HG03565 (cell line): ENCODE measurements around the gene RALGDS.
"Not testable (repeated sequence)": the region's sequence is repeated elsewhere in the genome, so short reads cannot be mapped to it uniquely, and the experiment has no call there.

ENCODE experiments used
- ATAC-seq: cut with Tn5 transposase; IDR thresholded peaks from one replicate; pipeline ENCODE4 v1.9.1; 2021; ENCODE audit warnings: mild to moderate bottlenecking, moderate library complexity; ENCODE audit not compliant: unreplicated experiment

Gene RALGDS

DNA sequence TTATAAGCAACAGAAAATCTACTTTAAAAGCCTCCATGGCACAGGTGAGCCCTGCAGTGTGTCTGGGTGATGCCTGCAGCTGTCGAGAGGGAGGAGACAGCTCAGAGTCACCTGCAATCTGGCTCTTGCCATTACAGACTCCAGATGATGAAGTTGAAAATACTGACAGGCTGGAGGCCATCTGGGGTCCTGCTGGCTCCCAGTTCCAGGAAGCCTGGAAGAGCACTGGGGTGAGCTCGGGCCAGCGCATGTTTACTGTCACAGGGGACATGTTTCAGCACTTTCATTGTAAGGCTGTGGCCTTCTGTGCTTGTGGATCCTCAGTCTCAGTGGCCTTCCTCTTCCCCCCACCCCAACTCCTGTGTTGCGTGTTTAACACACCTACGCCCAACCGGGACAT, 30.9 kb downstream of the RALGDS start:
- no peak for ATAC-seq

DNA sequence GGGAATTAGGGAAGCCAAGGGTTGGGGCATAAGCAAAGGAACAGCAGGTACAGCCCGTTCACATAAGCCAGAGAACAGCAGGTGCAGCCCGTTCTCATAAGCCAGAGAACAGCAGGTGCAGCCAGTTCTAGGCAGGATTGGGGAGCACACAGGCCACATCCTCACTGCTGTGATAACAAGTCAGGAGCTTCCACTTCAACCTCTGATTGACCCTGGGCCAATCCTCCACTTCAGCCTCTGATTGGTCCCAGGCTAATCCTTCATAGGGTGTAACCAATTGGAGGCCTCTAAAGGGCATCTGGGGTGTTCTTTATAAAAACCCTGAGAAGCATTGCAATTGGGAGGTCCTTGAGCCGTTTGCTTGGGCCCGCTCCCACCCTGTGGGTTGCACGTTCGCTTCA, 31.8 kb downstream of the RALGDS start:
- ATAC-seq: no peak

DNA sequence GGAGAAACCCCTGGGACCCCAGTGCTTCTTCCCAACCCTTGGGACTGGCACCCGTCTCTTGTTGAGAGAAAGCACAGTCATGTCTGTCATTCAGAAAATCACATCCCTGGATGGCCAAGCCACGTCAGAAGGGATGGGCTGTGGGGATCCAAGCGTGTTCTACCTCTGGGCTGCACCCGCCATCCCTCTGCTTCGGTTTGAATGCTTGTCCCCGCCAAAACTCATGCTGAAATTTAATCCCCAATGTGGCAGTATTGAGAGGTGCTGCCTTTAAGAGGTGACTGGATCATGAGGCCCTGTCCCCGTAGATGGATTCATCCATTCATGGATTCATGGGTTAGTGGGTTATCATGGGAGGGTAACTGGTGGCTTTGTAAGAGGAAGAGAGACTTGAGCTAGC, 32.3 kb downstream of the RALGDS start:
- ATAC-seq: no peak

DNA sequence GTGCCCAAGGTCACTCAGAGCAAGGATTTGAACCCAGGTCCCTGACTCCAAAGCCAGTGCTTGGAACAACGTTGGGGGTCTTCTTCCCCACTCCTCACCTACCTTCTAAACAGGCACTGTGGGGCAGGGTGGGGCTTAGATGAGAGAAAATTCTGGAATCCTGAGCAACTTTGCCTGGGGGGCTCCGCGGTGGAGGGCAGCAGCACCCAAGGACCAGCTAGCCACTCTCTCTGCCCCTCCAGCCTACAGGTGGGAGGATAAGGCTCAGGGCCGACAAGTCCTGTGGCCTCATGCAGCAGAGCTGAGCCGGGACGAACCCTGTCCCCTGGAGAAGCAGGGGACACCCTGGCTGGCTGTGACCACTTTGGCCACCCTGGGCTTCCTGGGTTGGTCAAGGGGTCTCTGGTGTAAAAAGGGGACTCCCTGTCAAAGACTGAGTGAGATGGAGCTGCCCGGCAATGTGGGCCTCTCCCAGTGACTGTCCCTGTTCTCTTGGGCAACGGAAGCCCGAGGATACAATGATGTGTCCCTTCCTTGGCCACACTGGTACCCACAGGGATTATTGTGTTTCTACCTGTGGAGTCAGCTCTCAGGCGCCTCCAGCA, 32.8 kb downstream of the RALGDS start:
- no peak for ATAC-seq

DNA sequence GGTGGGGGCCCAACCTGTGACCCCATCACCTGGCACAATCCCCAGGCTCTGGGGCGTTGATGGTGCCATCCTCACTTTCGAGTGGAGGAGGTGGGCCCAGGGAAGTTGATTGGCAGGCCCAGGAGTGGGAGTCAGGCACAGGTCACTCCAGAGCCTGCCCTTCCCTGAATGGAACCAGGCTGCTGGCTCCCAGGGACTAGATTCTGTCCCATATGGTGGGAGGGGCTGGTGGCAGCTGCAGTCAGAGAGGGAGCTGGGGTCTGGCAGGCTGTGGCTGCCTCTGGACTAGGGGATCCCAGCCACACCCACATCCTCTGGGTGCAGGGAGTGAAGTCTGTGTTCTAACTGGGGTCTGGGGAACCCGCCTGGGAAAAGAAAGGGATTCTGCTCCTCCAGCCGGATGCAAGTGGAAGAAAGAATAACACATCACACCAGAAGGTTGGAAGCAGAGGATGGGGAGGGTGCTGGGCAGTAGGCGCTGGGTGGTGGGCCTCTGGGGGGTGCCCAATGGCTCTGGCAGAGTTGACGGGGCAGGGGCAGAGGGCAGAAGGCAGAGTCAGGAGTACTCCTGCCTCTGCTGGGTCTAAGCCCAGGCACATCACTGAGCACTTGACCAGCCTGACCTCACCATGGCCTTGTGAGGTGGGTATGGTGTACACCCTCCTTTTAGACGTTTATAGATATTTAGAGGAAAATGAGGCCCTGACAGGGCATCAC, 33.5 kb downstream of the RALGDS start:
- no peak for ATAC-seq

DNA sequence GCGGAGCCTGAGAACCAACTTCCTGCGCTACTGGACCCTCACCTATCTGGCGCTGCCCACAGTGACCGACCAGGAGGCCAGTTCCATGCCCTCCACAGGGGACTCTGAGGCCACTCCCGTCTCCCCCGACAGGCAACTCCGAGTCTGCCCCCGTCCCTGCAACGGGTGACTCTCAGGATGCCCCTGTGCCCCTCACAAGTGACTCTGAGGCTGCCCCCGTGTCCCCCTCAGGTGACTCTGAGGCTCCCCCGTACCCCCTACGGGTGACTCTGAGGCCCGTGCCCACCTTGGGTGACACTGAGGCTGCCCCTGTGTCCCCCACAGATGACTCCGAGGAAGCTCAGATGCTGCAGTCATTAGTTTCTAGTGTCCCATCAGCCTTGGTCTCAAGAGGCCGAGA, 34.1 kb downstream of the RALGDS start:
- ATAC-seq: no peak

DNA sequence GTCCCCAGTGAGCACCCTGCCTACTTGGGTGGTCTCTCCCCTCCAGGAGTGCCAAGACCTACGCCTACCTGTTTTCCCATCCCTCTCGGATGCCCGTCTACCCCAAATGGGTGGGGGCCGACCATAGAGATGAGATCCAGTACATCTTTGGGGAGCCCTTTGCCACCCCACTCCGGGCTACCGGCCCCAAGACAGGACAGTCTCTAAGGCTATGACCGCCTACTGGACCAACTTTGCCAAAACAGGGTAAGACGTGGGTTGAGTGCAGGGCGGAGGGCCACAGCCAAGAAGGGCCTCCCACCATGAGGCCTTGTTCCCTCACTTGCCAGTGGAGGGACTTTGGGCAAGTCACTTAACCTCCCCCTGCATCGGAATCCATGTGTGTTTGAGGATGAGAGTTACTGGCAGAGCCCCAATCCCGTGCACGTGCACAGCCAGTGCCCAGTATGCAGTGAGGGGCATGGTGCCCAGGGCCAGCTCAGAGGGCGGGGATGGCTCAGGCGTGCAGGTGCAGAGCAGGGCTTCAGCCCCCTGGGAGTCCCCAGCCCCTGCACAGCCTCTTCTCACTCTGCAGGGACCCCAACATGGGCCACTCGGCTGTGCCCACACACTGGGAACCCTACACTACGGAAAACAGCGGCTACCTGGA, 34.7 kb downstream of the RALGDS start:
- ATAC-seq: not testable (repeated sequence)

DNA sequence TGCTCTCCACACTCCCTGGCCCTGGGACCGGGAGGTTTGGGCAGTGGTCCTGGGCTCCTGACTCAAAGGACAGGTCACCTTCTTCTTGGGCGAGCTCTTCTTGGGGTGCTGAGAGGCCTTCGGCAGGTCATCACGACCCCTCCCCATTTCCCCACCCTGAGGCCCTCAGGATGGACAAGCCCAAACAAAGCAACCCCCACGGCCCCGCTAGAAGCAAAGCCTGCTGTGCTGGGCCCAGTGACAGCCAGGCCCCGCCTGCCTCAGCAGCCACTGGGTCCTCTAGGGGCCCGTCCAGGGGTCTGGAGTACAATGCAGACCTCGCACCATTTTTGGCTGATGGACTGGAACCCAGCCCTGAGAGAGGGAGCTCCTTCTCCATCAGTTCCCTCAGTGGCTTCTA, 37.4 kb downstream of the RALGDS start:
- ATAC-seq: not testable (repeated sequence)

DNA sequence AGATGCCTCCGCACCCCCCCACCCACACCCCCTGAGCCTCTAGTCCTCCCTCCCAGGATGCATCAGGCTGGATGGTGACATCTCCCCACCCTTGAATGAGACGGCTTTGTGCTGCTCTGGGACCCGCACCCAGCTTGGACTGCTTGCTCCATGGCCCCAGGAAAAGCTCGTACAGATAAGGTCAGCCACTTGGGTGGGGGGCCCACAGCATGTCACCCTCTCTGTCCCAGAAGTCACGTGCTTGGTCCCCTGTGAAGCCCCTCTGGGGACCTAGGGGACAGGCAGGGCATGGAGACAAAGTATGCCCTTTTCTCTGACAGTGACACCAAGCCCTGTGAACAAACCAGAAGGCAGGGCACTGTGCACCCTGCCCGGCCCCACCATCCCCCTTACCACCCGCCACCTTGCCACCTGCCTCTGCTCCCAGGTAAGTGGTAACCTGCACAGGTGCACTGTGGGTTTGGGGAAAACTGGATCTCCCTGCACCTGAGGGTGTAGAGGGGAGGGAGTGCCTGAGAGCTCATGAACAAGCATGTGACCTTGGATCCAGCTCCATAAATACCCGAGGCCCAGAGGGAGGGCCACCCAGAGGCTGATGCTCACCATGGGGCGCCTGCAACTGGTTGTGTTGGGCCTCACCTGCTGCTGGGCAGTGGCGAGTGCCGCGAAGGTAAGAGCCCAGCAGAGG, 38.9 kb downstream of the RALGDS start:
- ATAC-seq: not testable (repeated sequence)

DNA sequence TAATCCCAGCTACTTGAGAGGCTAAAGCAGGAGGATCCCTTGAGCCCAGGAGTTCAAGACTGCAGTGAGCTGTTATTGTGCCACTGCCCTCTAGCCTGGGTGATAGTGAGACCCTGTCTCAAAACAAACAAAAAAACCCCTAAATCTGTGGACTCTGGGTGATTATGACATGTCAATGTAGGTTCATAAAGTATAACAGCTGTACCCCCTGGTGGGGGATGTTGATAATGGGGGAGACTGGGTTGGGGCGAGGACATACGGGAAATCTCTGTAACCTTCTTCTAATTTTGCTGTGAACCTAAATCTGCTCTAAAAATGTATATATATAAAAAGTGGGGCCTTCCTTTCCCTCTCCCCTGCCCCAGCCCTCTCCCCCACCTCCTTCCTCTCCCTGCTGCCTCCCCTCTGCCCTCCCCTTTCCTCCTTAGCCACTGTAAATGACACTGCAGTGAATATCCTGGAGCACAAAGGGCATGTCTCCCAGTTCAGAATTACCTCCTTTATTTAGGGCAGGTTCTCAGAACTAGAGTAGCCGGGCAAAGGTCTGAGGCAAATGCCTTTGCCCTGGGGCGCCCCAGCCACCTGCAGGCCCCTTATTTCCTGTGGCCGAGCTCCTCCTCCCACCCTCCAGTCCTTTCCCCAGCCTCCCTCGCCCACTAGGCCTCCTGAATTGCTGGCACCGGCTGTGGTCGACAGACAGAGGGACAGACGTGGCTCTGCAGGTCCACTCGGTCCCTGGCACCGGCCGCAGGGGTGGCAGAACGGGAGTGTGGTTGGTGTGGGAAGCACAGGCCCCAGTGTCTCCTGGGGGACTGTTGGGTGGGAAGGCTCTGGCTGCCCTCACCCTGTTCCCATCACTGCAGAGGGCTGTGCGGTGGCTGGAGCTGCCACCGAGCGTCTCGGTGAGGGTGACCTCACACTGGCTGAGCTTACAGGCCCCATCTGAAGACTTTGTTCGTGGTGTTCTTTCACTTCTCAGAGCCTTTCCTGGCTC, 40.0 kb downstream of the RALGDS start:
- not testable (repeated sequence) for ATAC-seq

DNA sequence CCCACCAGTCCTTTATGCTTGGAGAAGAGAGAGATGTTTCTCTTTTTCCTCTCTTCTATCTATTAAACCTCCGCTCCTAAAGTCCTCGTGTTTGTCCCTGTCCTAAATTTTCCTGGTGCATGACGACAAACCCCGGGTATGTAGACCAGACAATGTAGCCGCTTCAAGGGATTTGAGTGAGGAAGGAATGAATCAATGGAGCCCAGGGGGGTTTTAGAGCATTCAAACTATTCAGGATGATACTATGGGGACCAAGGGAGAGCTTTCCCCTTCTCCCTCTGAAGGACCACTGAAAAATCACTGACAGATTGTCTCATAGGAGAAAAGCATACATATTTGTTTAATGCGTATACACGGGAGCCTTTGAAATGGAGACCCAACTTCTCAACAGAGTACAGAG, 40.9 kb downstream of the RALGDS start:
- ATAC-seq: no peak

DNA sequence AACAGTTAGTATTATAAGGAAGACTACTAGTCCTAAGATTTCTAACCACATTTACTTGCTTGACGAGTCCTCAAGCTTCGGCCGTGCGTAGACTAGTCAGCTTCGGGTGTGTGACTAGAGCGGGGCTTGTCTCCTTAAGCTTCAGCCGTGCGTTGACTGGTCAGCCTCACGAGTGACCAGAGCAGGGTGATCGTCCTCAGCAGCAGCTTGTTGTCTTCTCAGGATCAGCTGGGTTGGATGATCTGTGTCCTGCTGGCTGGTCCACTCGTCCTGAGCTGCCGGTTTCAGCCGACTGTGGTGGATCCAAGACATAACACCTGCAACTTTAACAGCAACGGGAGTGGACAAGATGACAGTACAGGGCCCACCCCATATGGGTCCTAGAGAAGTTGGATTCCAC, 42.6 kb downstream of the RALGDS start:
- no peak for ATAC-seq

DNA sequence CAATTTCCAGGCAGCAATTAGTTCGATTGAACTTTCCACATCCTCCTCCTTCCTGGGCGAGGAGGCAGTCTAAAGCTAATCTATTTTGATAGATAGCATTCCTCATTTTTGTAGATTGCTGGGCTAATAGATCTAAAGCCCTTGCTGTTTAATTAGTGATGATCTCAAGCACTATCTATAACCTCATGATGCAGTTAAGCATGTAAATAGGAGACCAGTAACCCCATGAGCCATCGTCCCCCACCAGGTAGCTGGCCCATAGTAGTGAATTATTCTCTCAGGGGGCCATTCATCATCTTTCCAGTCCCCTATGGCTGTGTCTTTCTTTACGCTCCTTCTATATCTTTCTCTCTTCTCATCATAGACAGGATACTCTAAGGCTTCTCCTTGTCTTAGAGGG, 44.3 kb downstream of the RALGDS start:
- ATAC-seq: no peak

DNA sequence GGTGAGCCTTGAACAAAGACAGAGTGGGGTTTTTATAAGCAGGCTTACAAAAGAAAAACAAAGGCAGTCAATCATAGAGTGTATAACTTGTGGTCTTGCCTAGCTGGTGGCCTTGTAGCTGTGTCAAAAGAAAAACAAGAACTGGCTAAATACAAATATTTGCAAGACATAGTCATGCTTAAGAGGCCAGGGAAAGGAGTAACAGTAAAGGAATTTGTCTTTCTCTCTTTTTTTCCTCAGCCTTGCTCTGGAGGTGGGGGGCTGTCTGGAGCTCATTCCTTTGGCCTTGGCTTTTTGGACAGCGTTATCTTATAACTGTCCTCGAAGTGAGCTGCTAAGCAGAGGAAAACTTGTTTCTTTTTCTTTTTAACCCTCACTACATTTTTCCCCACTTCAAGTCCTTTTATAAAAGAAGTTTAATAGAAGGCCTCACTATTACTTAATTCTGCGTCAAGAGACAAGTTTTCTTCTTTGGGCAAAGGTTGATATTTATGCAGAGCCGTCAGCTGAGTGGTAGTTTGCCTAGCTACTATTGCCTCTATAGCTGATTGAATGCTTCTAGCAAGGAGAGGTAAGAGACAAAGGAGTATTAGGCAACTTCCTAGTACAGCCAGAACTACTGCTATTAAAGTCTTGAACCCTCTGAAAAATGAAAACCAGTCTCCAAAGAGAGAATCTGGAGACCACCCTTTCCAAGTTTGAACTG, 45.0 kb downstream of the RALGDS start:
- no peak for ATAC-seq

DNA sequence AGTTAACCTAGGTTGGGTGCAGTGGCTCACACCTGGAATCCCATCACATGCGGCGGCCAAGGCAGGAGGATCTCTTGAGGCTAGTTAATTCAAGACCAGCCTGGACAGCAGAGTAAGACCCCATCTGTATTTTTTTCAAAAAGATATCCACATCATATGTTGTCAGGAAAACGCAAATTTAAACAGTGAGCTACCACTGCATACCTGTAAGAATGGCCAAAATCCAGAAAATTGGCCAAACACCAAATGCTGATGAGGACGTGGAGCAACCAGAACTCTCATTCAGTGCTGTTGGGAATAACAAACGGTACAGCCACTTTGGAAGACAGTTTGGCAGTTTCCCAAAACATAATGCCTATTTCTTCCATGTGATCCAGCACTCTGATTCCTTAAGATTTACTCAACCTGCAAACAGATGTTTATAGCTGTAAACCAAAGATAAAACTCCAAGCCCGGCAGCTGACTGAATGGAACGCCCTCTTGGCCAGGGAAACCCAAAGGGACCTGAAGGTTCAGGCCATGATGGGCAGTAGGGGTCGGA, 46.9 kb downstream of the RALGDS start:
- no peak for ATAC-seq

DNA sequence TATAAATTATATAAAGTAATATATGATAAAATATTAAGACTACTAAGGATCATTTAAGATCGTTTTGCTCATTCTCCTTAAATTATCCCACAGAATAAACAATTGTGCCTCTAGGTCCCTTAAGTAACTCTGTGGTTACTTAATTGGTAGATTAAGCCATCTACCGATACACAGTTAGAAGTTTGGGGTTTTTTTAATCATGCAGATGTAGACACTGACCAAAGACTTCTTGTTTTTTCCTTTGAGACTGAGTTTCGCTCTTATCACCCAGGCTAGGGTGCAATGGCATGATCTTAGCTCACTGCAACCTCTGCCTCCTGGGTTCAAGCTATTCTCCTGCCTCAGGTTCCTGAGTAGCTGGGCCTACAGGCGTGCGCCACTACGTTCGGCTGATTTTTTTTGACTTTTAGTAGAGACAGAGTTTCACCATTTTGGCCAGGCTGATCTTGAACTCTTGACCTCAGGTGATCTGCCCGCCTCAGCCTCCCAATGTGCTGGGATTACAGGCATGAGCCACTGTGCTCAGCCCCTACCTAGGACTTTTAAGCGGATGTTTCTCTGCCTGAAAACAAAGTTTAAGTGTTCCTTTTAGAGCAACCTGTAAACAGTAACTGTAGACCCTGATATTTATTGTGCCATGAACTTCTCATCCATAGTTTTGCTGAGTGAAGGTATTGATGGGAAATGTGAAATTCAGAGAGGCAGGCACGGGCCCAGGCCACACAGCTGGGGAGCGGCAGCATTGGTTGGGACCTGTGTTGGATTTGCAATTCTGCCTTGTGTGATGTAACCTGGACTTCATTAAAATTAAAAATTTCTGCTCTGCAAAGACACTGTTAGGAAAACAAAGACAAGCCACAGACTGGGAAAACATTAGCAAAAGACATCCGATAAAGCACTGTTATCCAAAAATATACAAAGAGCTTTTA, 47.7 kb downstream of the RALGDS start:
- ATAC-seq: no peak

DNA sequence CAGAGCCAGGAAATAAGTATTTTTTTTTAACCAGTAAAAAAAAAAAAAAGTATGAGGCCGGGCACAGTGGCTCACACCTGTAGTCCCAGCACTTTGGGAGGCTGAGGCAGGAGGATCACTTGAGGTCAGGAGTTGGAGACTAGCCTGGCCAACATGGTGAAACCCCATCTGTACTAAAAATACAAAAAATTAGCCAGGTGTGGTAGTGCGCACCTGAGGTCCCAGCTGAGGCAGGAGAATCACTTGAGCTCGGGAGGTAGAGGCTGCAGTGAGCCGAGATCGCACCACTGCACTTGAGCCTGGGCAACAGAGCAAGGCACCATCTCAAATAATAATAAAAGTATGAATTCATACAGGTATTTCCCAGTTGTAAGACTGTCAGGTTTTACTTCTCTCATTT, 48.8 kb downstream of the RALGDS start:
- ATAC-seq: not testable (repeated sequence)

DNA sequence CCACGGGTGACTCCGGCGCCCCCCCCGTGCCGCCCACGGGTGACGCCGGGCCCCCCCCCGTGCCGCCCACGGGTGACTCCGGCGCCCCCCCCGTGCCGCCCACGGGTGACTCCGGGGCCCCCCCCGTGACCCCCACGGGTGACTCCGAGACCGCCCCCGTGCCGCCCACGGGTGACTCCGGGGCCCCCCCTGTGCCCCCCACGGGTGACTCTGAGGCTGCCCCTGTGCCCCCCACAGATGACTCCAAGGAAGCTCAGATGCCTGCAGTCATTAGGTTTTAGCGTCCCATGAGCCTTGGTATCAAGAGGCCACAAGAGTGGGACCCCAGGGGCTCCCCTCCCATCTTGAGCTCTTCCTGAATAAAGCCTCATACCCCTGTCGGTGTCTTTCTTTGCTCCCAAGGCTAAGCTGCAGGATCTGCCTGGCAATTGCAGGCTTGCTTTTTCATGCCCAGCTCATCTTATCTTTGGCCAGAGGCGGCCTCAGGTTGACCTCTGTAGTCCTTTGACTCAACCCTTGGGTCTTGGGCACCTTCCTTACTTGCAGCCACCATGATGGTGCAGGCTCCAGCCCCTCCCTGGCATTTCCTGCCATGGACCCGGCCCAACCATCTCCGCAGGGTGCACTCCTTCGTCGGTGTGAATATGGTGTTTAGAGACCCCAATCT, 49.4 kb downstream of the RALGDS start:
- ATAC-seq: no peak
